IPS DF 6.9 (cell line): Measurements from ENCODE around the gene ARSG.
"Not testable (repeated sequence)": the region's sequence is repeated elsewhere in the genome, so short reads cannot be mapped to it uniquely, and the experiment has no call there.

Source experiments
- DNase-seq: peaks from one replicate; pipeline ENCODE4 v3.0.0-alpha.2; 2013; ENCODE audit warnings: low read depth, low spot score
- H3K27ac ChIP-seq: one replicate; pipeline ENCODE4 v1.5.1; 2013; ENCODE audit warnings: low read length, control low read depth
- H3K27me3 ChIP-seq: 2 replicates; pipeline ENCODE4 v1.6.1; 2013; ENCODE audit warnings: mild to moderate bottlenecking, low read length; ENCODE audit not compliant: control insufficient read depth, insufficient read depth
- H3K36me3 ChIP-seq: 2 replicates; pipeline ENCODE4 v1.6.1; 2013; ENCODE audit warnings: low read length; ENCODE audit not compliant: control insufficient read depth, insufficient read depth
- H3K4me1 ChIP-seq: 2 replicates; pipeline ENCODE4 v1.6.1; 2013; ENCODE audit warnings: low read length; ENCODE audit not compliant: control insufficient read depth, insufficient read depth
- H3K4me3 ChIP-seq: 2 replicates; pipeline ENCODE4 v1.5.1; 2013; ENCODE audit warnings: mild to moderate bottlenecking, low read length
- H3K9me3 ChIP-seq: 2 replicates; pipeline ENCODE4 v1.6.1; 2013; ENCODE audit warnings: low read length, inconsistent platforms; ENCODE audit not compliant: control insufficient read depth, insufficient read depth
- WGBS: extraction: QIAGEN DNeasy Blood & Tissue Kit; methylation state at CpG from one replicate; pipeline ENCODE4 v1.1.7; 2013; ENCODE audit warnings: mixed read lengths, missing lambda C conversion rate; ENCODE audit not compliant: insufficient read length, insufficient coverage; 5-methylcytosine and 5-hydroxymethylcytosine counted together

Gene ARSG

DNA sequence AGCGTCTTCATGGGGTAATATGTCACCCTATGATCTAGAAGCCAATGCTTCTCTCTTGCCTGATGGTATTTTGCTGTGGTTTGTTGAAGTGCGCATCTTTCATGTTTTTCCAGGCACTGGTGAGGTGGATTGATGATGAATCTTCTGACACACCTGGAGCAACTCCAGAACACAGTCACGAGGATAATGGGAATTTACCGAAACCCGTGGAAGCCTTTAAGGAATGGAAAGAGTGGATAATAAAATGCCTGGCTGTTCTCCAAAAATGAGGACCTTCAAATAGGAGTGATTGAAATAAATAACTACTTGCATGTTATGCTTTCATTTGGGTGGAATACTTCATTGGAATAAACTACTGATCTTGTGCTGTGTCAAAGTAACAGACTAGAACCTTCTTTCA, 34.6 kb upstream of the ARSG start:
- not testable (repeated sequence) for H3K36me3 ChIP-seq, H3K27me3 ChIP-seq, H3K4me1 ChIP-seq, H3K9me3 ChIP-seq, H3K4me3 ChIP-seq, H3K27ac ChIP-seq, DNase-seq
- WGBS = no CpG with 5 or more reads among the region's 5 CpGs

DNA sequence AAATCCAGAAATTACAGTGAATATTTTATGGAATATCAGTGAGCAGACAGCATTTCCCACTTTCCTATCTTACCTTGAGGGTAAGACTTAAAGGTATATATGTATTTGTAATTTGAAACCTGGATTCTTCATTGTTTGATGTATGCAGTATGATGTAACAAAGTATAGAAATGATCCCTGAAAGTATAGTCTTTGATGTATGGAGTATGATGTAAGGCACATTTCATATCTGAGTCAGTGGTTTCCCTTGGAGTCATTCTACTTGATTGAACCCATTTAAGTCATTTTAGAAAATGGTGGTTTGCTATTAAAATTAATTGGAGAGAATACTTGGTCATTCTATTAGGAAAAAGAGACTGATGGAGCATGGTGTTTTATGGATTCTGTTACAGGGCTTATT, 33.4 kb upstream of the ARSG start:
- Histone ChIP-seq H3K9me3 (no peaks in the 10 kb centered on the region), H3K27ac (no peak overlapping the region), H3K4me3 (no peak overlapping the region), H3K27me3 (no peaks in the 10 kb centered on the region), H3K4me1 (no peaks in the 10 kb centered on the region), H3K36me3 (no peaks in the 10 kb centered on the region; the same call in 1 of the 2 replicates)
- no peak for DNase-seq

DNA sequence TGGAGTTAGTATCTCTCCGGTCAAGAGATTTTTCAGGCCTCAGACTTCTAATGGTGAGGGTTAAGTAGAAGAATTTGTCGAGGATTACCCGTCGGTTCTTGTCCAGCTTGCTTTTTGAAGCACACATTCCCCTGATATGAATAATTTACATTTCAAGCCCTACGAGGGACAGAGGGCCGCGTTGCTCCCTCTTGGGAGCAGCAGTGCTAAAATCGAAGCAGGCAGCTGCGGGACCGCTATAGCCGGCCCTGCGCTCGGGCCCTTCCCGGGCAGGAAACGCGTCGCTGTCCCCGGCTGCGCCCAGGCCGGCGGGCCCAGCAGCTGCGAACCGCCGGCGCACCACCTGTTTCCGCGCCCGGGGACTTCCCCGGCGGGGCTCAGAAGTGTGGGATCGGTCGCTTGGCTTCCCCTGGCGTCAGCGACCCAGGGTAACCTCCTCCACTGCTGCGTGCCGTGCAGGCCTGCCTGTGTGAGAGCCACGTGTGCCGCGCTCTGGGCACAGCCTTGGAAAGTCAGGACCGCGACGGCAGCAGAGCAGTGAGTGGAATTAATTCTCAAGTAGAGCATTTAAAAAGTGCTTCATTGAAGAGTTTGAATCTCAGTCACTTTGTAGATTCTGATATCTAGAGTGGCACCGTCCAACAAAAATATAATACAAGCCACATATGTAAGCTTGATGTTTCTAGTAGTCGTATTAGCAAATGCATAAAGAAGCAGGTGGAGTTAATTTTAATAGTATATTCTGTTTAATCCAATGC, 32.2 kb upstream of the ARSG start:
- no CpG with 5 or more reads among the region's 44 CpGs for WGBS
- not testable (repeated sequence) for H3K9me3 ChIP-seq, DNase-seq, H3K36me3 ChIP-seq, H3K27me3 ChIP-seq, H3K27ac ChIP-seq, H3K4me1 ChIP-seq
- H3K4me3 ChIP-seq = peak overlapping the region; percentile 18; the same call in 1 of the 2 replicates

DNA sequence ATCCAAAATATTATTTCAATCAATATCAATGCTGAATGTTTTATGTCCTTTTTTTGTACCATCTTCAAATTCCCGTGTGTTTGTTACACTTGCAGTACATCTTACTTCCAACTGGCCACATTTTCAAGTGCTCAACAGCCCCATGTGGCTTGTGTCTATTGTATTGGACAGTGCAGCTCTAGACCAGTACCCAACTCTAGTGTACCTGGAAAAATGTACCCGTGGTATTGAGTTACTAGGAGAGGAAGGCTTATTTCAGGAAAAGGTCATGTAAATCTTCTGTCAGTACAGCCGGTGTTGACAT, 31.7 kb upstream of the ARSG start:
- H3K4me1 ChIP-seq, H3K27me3 ChIP-seq, H3K36me3 ChIP-seq, H3K4me3 ChIP-seq, H3K9me3 ChIP-seq, DNase-seq, H3K27ac ChIP-seq: not testable (repeated sequence)
- WGBS = no CpG with 5 or more reads among the region's 3 CpGs

DNA sequence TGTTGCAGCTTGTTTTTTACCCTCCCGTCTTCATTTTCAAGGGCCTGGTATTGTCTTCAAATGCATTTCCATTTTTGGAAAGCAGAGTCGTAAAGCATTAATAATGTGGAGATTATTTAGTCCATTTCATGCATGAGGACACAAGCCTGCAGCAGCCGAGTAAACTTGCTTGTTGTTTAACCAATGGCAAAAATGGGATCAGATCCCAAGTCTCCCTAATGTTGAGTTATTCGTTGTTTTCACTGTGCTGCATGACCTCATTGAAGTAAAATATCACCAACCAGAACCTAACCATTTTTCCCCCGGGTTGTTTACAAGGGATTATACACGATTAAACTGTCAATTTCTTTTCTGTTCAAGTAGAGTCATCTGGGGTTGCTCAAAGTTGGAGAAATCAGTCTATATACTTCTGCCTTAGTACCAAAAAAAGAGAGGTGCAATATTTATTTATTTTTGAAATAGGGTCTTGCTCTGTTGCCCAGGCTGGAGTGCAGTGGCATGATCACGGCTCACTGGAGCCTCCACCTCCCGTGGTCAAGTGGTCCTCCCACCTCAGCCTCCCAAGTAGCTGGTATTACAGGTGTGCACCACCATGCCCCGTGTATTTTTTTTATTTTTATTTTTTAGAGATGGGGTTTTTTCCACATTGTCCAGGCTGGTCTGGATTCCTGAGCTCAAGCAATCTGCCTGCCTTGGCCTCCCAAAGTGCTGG, 31.1 kb upstream of the ARSG start:
- no CpG with 5 or more reads among the region's 9 CpGs for WGBS
- Histone ChIP-seq H3K4me1 (no peaks in the 10 kb centered on the region), H3K9me3 (no peaks in the 10 kb centered on the region), H3K27me3 (no peaks in the 10 kb centered on the region), H3K4me3 (no peak overlapping the region), H3K36me3 (no peaks in the 10 kb centered on the region; the same call in 1 of the 2 replicates), H3K27ac (no peak overlapping the region)
- DNase-seq = no peak

DNA sequence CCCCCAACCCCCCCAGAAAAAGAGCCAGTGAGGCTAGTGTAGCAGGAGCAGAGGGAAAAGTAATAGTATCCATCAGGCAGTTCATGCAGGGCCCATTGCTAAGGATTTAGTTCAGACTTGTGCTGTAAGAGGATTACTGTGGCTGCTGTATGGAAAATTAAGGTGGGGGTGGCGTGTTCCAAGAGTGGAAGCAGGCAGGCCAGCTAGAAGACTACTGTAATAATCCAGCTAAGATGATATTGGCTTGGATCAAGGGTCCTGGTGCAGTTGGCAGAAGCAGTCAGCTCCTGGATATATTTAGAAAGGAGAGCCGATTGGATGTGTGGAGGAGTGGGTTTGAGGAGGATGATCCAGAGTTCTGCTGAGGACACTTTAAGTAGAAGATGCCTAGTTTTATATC, 28.8 kb upstream of the ARSG start:
- not testable (repeated sequence) for H3K4me3 ChIP-seq, H3K36me3 ChIP-seq, H3K27ac ChIP-seq, H3K9me3 ChIP-seq, H3K27me3 ChIP-seq, DNase-seq, H3K4me1 ChIP-seq
- no CpG with 5 or more reads among the region's 2 CpGs for WGBS

DNA sequence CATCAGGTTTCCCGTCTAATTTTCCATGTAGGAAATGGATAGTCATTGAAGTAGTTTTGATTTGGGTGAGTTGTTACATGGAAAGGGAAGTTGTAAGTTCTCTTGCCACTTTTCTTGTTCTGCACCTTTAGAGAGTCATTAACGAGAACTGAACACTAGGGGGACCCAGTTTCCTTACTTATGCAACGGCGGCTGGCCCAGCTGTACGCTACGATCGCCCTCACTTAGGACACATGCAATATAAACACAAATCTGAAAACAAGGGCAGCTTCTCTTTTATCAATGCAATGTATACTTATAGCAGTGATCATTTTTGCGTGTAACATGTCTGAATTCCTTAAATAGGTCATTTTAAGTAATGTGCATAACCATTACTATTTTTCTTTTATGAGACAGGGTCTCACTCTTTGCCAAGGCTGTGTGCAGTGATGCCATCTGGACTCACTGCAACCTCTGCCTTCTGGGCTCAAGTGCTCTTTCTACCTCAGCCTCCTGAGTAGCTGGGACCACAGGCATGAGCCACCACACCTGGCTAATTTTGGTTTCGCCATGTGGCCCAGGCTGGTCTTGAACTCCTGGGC, 28.1 kb upstream of the ARSG start:
- no CpG with 5 or more reads among the region's 9 CpGs for WGBS
- DNase-seq, H3K27ac ChIP-seq, H3K27me3 ChIP-seq, H3K36me3 ChIP-seq, H3K4me3 ChIP-seq, H3K4me1 ChIP-seq, H3K9me3 ChIP-seq: not testable (repeated sequence)

DNA sequence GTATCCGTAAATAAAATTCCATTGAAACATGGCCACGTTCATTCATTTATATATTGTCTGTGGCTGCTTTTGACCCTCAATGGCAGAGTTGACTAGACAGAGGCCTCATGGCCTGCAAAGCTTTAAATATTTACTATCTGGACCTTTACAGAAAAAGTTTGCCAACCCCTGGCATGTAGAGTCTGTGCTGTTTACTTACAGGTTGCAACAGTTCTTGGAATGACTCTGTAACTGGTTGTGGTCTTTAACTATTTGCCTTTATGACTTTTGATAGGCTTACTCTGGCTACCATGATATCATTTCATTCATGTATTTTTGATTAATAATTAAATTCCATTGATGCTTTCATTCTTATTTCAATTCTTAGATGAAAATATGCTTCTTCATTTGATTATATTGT, 25.5 kb upstream of the ARSG start:
- H3K9me3 ChIP-seq, H3K36me3 ChIP-seq, H3K4me3 ChIP-seq, H3K4me1 ChIP-seq, DNase-seq, H3K27ac ChIP-seq, H3K27me3 ChIP-seq: not testable (repeated sequence)
- no CpG with 5 or more reads among the region's 2 CpGs for WGBS

DNA sequence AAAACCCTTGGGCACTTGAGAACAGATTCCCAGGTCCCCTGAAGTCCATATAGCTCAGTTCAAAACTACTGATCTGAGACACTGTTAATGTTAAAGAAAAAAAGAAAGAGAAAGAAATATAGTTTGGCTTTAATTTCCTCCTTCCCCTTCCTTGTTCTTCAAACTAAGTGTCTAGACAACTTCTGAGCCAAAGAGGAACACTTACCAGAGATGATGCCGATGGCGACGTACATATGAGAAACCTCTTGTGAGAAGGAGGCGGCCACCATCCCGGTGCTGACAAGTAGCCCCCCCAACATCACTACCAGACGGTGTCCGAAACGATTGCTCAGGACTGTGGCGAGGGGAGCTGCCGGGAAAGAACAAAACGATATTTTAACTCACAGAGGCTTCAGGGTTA, 17.6 kb upstream of the ARSG start:
- Histone ChIP-seq H3K4me1 (no peaks in the 10 kb centered on the region), H3K4me3 (no peak overlapping the region), H3K36me3 (no peaks in the 10 kb centered on the region), H3K27me3 (no peaks in the 10 kb centered on the region), H3K27ac (no peak overlapping the region), H3K9me3 (no peaks in the 10 kb centered on the region)
- DNase-seq = no peak
- no CpG with 5 or more reads among the region's 11 CpGs for WGBS

DNA sequence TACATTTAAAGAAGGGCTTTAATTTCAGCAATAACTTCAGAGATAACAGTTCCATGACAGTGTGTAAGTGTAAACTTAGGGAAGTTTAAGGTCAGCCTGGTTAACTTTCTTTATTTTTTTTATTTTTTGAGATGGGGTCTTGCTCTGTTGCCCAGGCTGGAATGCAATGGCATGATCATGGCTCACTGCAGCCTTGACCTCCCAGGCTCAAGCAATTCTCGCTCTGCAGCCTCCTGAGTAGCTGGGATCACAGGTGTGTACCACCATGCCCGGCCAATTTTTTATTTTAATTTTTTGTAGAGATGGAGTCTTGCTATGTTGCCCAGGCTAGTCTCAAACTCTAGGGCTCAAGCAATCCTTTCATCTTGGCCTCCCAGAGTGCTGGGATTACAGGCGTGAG, 15.0 kb upstream of the ARSG start:
- not testable (repeated sequence) for H3K4me1 ChIP-seq, H3K36me3 ChIP-seq, DNase-seq, H3K9me3 ChIP-seq, H3K4me3 ChIP-seq, H3K27ac ChIP-seq, H3K27me3 ChIP-seq
- WGBS = no CpG with 5 or more reads among the region's 3 CpGs

DNA sequence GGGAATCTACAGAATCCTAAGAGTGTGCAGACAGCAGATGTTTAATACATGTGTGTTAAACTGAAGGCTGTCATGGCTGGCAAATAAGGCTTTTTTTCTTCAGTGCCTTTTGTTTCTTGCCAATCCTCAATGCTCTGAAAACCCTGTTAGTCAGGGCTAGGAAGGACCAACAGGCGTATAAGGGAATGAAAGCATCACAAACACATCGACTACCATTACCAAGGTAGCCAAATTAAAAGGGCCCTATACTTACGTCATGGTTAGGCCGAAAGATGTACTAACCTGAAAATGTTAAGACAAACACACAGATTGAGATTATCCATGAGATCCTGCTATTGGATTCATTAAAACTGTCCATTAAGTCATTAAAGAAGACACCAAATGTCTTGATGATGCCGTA, 13.5 kb upstream of the ARSG start:
- no CpG with 5 or more reads among the region's 5 CpGs for WGBS
- Histone ChIP-seq H3K36me3 (no peaks in the 10 kb centered on the region; the same call in 1 of the 2 replicates), H3K9me3 (no peaks in the 10 kb centered on the region), H3K27me3 (no peaks in the 10 kb centered on the region), H3K4me3 (no peak overlapping the region), H3K27ac (no peak overlapping the region), H3K4me1 (no peaks in the 10 kb centered on the region)
- DNase-seq = no peak
